Nephron progenitor cell (in vitro differentiated cells): ENCODE data around the gene SHMT1.

Source experiments
- DNase-seq: peaks from one replicate; pipeline ENCODE4 v3.0.0; 2021
- H3K27ac Mint-ChIP-seq: 2 replicates; pipeline ENCODE4 v1.8.0; 2021; ENCODE audit warnings: mild to moderate bottlenecking, moderate library complexity, mixed read lengths
- H3K27me3 Mint-ChIP-seq: 2 replicates; pipeline ENCODE4 v1.8.0; 2021; ENCODE audit warnings: mild to moderate bottlenecking, low read depth, mixed read lengths; ENCODE audit not compliant: poor library complexity
- H3K36me3 Mint-ChIP-seq: 2 replicates; pipeline ENCODE4 v1.8.0; 2021; ENCODE audit warnings: low read depth, mixed read lengths
- H3K4me1 Mint-ChIP-seq: 2 replicates; pipeline ENCODE4 v1.8.0; 2021; ENCODE audit warnings: mixed read lengths
- H3K4me3 Mint-ChIP-seq: 2 replicates; pipeline ENCODE4 v1.8.0; 2021; ENCODE audit warnings: mild to moderate bottlenecking, moderate library complexity, mixed read lengths
- H3K9me3 Mint-ChIP-seq: 2 replicates; pipeline ENCODE4 v1.8.0; 2021; ENCODE audit warnings: mild to moderate bottlenecking, moderate library complexity, mixed read lengths
- TF ChIP-seq, protein P1 (sequence below): fragments of 200-600 bp; sonication (generic); IDR thresholded peaks from 2 replicates; pipeline ENCODE4 v1.5.0; 2021; ENCODE audit warnings: antibody characterized with exemption

The SHMT1 gene

DNA sequence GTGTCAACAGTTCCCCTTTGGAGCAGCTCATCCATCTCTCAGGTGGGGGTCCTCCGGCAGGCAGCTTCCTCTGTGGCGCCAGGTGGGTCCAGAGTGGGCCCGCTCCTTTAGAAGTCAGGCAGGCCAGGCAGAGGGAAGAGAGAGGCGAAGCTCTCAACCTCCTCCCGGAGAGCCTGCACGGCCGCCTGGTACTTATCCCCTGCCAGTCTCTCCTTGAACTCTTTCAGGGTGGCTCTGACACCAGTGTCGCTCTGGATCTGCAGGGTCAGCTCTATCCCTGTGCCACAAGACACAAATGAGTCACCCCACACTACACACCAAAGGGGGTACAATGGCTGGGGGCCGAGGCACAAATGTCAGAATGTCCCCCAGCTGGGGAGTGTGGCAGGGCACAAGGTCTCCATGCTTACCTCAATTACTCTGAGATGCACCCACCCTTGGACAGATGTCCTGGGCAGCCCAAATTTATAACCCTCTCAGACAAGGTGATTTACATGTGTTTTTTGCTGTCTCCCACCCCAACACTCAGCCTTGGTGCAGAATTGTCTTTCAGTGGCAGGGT, 34.6 kb downstream of the SHMT1 start:
- Mint-ChIP-seq H3K4me1 (peaks cover 7% of the 10 kb centered on the region), H3K36me3 (peaks cover 42% of the 10 kb centered on the region), H3K9me3 (no peaks in the 10 kb centered on the region), H3K27me3 (peaks cover 5% of the 10 kb centered on the region), H3K4me3 (no peak overlapping the region), H3K27ac (peak overlapping the region; percentile 43)
- no peak for DNase-seq
- TF ChIP-seq, protein P1, sequence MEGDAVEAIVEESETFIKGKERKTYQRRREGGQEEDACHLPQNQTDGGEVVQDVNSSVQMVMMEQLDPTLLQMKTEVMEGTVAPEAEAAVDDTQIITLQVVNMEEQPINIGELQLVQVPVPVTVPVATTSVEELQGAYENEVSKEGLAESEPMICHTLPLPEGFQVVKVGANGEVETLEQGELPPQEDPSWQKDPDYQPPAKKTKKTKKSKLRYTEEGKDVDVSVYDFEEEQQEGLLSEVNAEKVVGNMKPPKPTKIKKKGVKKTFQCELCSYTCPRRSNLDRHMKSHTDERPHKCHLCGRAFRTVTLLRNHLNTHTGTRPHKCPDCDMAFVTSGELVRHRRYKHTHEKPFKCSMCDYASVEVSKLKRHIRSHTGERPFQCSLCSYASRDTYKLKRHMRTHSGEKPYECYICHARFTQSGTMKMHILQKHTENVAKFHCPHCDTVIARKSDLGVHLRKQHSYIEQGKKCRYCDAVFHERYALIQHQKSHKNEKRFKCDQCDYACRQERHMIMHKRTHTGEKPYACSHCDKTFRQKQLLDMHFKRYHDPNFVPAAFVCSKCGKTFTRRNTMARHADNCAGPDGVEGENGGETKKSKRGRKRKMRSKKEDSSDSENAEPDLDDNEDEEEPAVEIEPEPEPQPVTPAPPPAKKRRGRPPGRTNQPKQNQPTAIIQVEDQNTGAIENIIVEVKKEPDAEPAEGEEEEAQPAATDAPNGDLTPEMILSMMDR, result no peak

DNA sequence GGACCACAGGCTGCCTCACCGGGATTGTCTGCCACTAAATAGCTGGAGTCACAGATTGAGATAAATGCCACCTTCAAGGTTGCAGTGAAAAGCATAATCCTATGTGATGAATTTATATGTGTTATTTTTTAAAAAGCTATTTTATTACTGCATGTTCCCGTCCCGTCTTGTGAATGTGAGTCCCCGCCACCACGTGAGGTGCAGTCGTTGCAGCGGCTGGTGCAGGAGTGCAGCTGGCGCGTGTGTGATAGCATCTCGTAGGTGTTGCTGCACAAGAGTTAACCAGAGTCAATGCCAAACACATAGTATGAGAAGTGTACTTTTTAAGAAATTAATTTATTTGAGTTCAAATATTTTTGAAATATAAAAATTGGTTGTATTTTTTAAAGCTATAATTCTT, 35.8 kb downstream of the SHMT1 start:
- no peak overlapping the region for H3K27ac Mint-ChIP-seq
- DNase-seq, result no peak
- peaks cover 7% of the 10 kb centered on the region for H3K4me1 Mint-ChIP-seq
- H3K9me3 Mint-ChIP-seq, result no peaks in the 10 kb centered on the region
- H3K36me3 Mint-ChIP-seq, result peaks cover 44% of the 10 kb centered on the region
- no peak overlapping the region for H3K4me3 Mint-ChIP-seq
- TF ChIP-seq, protein P1, result no peak
- H3K27me3 Mint-ChIP-seq, result peaks cover 5% of the 10 kb centered on the region

DNA sequence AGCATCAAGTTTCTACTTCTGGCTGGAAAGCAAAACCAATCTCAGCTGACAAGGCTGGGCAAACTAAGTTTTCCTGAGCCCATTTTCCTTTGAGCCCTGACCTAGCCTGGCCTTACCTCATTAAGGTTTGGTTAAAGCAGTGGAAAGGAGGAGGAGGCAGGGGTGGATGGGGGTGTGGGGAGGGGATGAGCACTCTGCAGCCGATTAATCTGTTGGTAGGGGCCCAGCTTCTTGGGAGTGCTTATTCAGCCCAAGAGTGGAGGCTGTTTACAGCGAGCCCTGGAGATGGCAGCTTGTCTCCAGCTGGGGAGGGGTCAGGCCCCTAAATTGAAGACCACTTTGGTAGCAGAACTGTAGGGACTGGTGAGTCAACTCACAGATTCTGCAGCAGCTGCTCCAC, 36.3 kb downstream of the SHMT1 start:
- Mint-ChIP-seq H3K36me3 (peaks cover 39% of the 10 kb centered on the region), H3K27me3 (peaks cover 5% of the 10 kb centered on the region), H3K9me3 (no peaks in the 10 kb centered on the region), H3K4me1 (peaks cover 7% of the 10 kb centered on the region), H3K27ac (no peak overlapping the region), H3K4me3 (no peak overlapping the region)
- DNase-seq, result no peak
- TF ChIP-seq, protein P1, result no peak

DNA sequence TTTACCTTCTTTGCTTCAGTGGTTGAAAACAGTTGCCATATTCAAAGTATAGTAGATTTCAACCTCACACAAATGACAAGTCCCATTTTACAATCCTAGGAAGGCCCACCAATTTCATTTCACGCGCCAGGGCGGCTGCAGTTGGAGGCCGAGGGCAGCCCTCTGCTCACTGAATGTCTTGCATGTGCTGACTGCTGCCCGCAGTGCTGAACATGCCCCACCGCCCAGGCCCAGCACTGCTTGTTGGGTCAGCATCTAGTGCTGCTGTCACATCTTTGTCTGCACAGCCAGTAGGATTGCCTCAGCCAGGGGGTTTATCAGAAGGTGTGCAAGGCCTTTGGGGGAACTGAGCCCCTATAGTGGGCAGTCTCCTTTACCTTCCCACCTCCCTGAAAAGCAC, 36.8 kb downstream of the SHMT1 start:
- Mint-ChIP-seq H3K4me3 (no peak overlapping the region), H3K4me1 (peaks cover 7% of the 10 kb centered on the region), H3K36me3 (peaks cover 36% of the 10 kb centered on the region), H3K27me3 (peaks cover 5% of the 10 kb centered on the region), H3K27ac (peak overlapping the region; percentile 89), H3K9me3 (no peaks in the 10 kb centered on the region)
- DNase-seq, result no peak
- TF ChIP-seq, protein P1, result no peak

DNA sequence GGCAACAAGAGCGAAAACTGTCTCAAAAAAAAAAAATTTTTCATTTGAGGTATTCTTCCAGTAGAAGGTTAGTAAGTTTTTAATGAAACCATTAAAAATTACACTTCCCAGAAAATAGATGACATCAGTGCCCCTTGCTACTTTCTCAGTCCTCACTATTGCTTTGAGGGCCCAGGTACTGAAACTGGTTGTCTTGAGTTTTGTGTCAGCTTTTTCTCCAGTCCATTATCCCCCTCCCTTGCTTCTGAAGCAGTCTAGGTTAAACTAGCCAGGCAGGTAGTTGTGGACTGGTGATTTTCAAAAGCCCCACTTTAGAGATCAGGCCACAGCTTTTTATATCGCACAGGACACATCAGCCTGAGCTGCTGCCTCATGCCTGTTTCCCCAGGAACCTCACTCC, 37.3 kb downstream of the SHMT1 start:
- H3K9me3 Mint-ChIP-seq, result no peaks in the 10 kb centered on the region
- H3K36me3 Mint-ChIP-seq, result peaks cover 35% of the 10 kb centered on the region
- TF ChIP-seq, protein P1, result no peak
- H3K27ac Mint-ChIP-seq, result no peak overlapping the region
- peaks cover 7% of the 10 kb centered on the region for H3K4me1 Mint-ChIP-seq
- peaks cover 5% of the 10 kb centered on the region for H3K27me3 Mint-ChIP-seq
- no peak overlapping the region for H3K4me3 Mint-ChIP-seq
- no peak for DNase-seq
